ENCODE data around the gene MAL. TPM values are rescaled to one million over a fixed set of nuclear protein-coding genes. Genes with fewer than 3 reads are reported as not detected.
"Not testable (repeated sequence)": the region's sequence is repeated elsewhere in the genome, so short reads cannot be mapped to it uniquely, and the experiment has no call there.

The MAL gene
- total RNA-seq, 4 donors from 2014 or later = 469 to 1,903 (median 516) TPM

GRCh38 chr2:95087379-95087778, 61.9 kb downstream of the MAL start:
- WGBS, 2 donors = 90 to 93% methylated on average over 2 to 5 of the region's 5 CpGs
- intact Hi-C loops (cut with DNase I) = no loop called here
- Histone ChIP-seq H3K4me1 (no peaks in the 10 kb centered on the region), H3K36me3 (peaks cover 12 to 81% (median 30%) of the 10 kb centered on the region in 3 donors), H3K27me3 (no peaks in the 10 kb centered on the region), H3K4me3 (no peak overlapping the region), H3K9me3 (no peaks in the 10 kb centered on the region), H3K27ac (no peak overlapping the region)
- DNase-seq = no peak
- TF ChIP-seq POLR2A (IDR thresholded peaks at IDR 0.05) (no peak), CTCF (IDR thresholded peaks at IDR 0.05) (no peak)

- 92 to 97% methylated on average over 6 of the region's 6 CpGs for WGBS, 2 donors
- Histone ChIP-seq H3K27ac (no peak overlapping the region), H3K27me3 (no peaks in the 10 kb centered on the region), H3K4me3 (no peak overlapping the region), H3K9me3 (no peaks in the 10 kb centered on the region), H3K4me1 (no peaks in the 10 kb centered on the region), H3K36me3 (peaks cover 12 to 92% (median 25%) of the 10 kb centered on the region in 3 donors)
- intact Hi-C loops (cut with DNase I) = no loop called here
- DNase-seq = no peak
- no peak for TF ChIP-seq CTCF (IDR thresholded peaks at IDR 0.05)
- no peak for TF ChIP-seq POLR2A (IDR thresholded peaks at IDR 0.05)
Measured at GRCh38 chr2:95091885-95092555, 66.5 kb downstream of the MAL start.

GRCh38 chr2:95098273-95098672, 72.8 kb downstream of the MAL start:
- H3K4me1 ChIP-seq; DNase-seq; H3K27ac ChIP-seq; H3K4me3 ChIP-seq; intact Hi-C loops (cut with DNase I); H3K27me3 ChIP-seq; H3K9me3 ChIP-seq: not testable (repeated sequence)
- H3K36me3 ChIP-seq = peaks cover 7 to 92% (median 26%) of the 10 kb centered on the region in 3 donors
- WGBS, 2 donors = 90 to 100% methylated on average over 5 of the region's 5 CpGs

- Histone ChIP-seq H3K27ac (no peak overlapping the region), H3K27me3 (no peaks in the 10 kb centered on the region), H3K36me3 (peaks cover 7 to 92% (median 30%) of the 10 kb centered on the region in 3 donors), H3K4me1 (no peaks in the 10 kb centered on the region), H3K9me3 (no peaks in the 10 kb centered on the region), H3K4me3 (no peak overlapping the region)
- intact Hi-C loops (cut with DNase I) = no loop called here
- no peak for DNase-seq
- TF ChIP-seq CTCF (IDR thresholded peaks at IDR 0.05) = no peak
- no peak for TF ChIP-seq POLR2A (IDR thresholded peaks at IDR 0.05)
- 92% methylated on average over 2 of the region's 2 CpGs for WGBS, 2 donors
Measured at GRCh38 chr2:95099910-95100309, 74.4 kb downstream of the MAL start.

Small RNAs within 50 kb of the gene (small RNA-seq; reads per million reads assigned to genes)
- gene RN7SL575P = 0 reads per million in 4 donors

Other genes with a start within 250 kb of the MAL start
- gene TEKT4, start 154.3 kb upstream of the MAL start, total RNA-seq = not detected
- 10 to 100 TPM; 41.9 to 55.4 (median 46.4) TPM for gene MRPS5, start 96.1 kb downstream of the MAL start, total RNA-seq
- 10 to 100 TPM in 1 of 4 donors, 1 to 10 TPM in 3; 4.9 to 23.8 (median 6.9) TPM for gene ZNF514, start 134.1 kb downstream of the MAL start, total RNA-seq
- 1 to 10 TPM; 2.8 to 4.0 (median 3.4) TPM for gene ZNF2, start 140.1 kb downstream of the MAL start, total RNA-seq
- 1 to 10 TPM; 1.9 to 4.7 (median 4.1) TPM for gene ZNF892, start 181.8 kb downstream of the MAL start, total RNA-seq
- 100 to 1,000 TPM in 1 of 4 donors, 10 to 100 TPM in 3; 59.7 to 184 (median 83.5) TPM for gene PROM2, start 248.7 kb downstream of the MAL start, total RNA-seq

All from esophagus squamous epithelium (tissue), 5 donors.